VCaP (cell line): ENCODE data around the gene ANO3.

Experiments
- H3K27ac ChIP-seq: fragments of 450-650 bp; 2 replicates; pipeline ENCODE4 v1.5.1; 2017
- TF ChIP-seq, protein P1 (sequence below): fragments of 450-650 bp; conservative IDR thresholded peaks from 2 replicates; pipeline ENCODE4 v1.5.1; 2017; ENCODE audit warnings: mild to moderate bottlenecking, moderate library complexity

ANO3 gene

DNA sequence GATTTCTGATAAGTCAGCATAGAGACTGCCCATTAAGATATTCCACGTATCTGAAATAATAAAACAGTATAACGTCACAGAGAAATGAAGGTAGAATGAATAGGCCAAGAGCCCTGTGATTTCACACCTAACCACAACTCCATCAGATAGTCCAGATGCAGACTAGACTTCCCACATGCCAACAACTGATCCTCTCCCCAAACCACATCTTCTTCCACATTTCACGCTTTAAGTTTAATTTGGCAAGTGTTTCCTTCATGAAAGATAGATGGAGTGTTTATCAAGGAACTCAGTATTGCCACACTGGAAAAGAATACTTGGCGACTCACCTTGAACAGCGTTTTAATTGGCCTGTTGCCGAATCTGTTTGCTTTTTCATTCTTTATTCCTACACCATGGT, 158.6 kb downstream of the ANO3 start:
- TF ChIP-seq, protein P1, sequence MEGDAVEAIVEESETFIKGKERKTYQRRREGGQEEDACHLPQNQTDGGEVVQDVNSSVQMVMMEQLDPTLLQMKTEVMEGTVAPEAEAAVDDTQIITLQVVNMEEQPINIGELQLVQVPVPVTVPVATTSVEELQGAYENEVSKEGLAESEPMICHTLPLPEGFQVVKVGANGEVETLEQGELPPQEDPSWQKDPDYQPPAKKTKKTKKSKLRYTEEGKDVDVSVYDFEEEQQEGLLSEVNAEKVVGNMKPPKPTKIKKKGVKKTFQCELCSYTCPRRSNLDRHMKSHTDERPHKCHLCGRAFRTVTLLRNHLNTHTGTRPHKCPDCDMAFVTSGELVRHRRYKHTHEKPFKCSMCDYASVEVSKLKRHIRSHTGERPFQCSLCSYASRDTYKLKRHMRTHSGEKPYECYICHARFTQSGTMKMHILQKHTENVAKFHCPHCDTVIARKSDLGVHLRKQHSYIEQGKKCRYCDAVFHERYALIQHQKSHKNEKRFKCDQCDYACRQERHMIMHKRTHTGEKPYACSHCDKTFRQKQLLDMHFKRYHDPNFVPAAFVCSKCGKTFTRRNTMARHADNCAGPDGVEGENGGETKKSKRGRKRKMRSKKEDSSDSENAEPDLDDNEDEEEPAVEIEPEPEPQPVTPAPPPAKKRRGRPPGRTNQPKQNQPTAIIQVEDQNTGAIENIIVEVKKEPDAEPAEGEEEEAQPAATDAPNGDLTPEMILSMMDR: no peak

DNA sequence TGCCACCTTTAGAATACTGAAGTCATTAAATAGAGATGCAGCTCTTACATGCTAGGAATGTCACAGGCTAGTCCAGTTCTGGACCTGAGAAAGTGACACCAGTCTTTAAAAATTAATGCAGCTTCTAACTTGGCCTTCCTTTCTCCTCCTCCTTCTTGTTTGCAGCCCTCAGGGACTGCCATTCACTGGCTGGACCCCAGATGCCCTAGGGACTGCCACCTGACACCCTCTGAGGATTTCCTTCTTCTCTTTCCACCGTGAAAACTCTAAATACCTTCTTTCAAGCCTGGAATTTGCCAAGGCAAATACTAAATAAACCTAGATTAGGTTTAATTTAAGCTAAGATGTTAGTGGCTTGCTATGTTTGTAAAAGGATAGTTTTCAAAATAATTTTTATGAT, 161.7 kb downstream of the ANO3 start:
- H3K27ac ChIP-seq: no peak overlapping the region
- TF ChIP-seq, protein P1: no peak

More for the DNA sequence above, 158.6 kb downstream of the ANO3 start:
- H3K27ac ChIP-seq: no peak overlapping the region

DNA sequence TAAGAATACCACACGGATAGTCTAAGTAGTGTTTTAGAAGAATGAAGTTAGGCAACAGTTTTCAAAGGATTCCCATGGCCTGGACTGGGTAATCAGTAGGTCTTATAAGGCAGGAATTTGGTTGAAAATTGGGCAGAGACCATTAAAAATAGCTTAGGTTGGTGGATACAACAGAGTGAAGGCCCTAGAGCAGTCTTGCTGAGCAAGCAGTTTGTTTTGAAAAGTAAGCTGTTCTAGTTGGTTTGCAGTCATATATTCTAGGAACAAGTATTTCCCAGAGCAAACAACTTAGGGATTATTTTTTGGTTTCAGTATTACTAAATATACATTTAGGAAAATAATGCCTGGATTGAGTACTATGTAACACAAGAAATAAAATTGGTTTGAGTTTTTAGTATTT, 175.3 kb downstream of the ANO3 start:
- H3K27ac ChIP-seq: no peak overlapping the region
- TF ChIP-seq, protein P1: no peak

DNA sequence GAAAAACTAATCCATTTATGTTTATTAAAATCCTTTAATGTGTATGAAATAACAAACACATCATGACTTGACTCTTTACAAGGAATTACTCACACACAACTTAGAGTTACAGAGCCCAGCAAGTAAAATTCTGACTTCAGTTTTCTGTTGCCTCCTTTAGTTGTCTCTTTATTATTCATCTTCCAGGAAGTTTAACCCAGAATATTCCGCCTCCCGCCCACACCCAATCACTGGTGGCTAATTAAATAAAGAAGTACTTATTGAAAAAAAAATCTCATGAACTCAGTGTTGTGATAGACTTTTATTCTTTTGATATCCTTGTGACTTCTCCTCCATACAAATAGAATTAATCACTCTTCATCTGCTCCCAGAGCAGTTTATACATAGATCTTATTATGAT, 178.2 kb downstream of the ANO3 start:
- TF ChIP-seq, protein P1: no peak
- no peak overlapping the region for H3K27ac ChIP-seq

DNA sequence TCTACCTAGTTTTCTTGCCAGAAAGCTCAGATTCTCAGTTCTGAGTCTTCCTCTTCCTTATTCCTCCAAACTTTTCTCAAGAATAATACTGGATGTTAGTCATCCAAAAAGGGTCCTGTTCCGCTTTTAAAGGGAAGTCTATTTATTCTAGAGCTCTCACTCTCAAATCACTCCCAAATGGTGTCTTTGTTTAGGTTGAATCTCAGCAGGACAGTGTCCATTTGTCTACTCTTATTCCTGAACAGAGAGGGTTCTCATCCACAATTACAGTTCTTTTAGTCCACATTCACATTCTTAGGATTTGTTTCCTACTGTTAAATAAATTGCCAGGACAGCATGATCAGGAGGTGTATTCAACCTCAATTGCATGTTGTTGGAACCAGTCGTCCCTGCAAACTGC, 178.8 kb downstream of the ANO3 start:
- TF ChIP-seq, protein P1: no peak
- H3K27ac ChIP-seq: no peak overlapping the region

DNA sequence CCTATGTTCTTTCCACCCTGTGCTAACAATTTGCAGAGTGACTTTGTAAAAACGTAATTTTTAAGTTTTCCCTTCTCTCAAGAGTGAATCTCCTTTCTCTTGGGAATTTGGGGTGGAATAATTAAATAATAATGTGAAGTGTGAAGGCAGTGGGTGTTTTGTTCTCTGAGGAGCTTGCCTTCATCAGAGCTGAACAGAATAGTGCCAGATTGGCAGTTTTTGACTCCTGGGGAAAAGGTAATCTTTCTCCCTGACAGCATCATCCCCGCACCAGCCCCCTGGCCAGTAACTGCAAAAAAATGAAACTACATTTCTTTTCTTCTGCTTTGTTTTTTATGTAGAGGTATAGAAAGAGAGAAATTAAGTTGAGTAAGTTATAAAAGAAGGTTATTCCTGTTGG, 180.3 kb downstream of the ANO3 start:
- H3K27ac ChIP-seq: no peak overlapping the region
- TF ChIP-seq, protein P1: no peak

DNA sequence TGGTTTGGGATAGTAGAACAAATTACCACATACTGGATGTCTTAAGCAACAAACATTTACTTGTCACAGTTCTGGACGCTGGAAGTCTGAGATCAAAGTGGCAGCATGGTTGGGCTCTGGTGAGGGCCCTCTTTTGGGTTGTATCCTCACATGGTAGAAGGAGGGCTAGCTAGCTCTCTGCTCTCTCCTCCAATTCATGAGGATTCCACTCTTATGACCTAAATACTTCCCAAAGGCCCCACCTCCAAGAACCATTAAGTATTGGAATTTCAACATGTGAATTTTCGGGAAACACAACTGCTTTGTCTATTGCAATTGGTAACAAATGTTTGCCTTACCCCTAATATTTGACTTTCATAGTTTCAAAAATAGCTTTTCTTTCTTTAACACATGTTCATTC, 187.5 kb downstream of the ANO3 start:
- no peak overlapping the region for H3K27ac ChIP-seq
- TF ChIP-seq, protein P1: no peak
